ENCODE results near the gene NSRP1.

- TF ChIP-seq EZH2 (IDR thresholded peaks at IDR 0.05; ENCODE audit: borderline replicate concordance, low read depth, low read length, severe bottlenecking), result no peak
- TF ChIP-seq CTCF (IDR thresholded peaks at IDR 0.05; ENCODE audit: borderline replicate concordance, extremely low read depth, low read length, poor library complexity, severe bottlenecking), result no peak
Measured at GRCh38 chr17:30225919-30226553, 109.4 kb downstream of the NSRP1 start.

Data from DND-41 (cell line).